Esophagus squamous epithelium (tissue), 5 donors: ENCODE measurements around the gene ZDHHC11B. TPM values are rescaled to one million over a fixed set of nuclear protein-coding genes. Genes with fewer than 3 reads are reported as not detected.
A peak's percentile ranks its signal among the peaks of the same experiment; 100 is the strongest.

Experiments used
- DNase-seq: peaks from one replicate; lab custom pipeline; 2025; lab: John Stamatoyannopoulos, UW
- H3K27ac ChIP-seq, 4 donors: fragments of 200-600 bp; sonication (generic); one replicate each; pipeline ENCODE4 v1.5.1; 2016 to 2019; ENCODE audit warnings: mild to moderate bottlenecking in 1 of 4
- H3K27me3 ChIP-seq, 4 donors: fragments of 200-600 bp; sonication (generic); 1 replicate in 3 of 4; 2 replicates in 1 of 4; pipeline versions ENCODE4 v1.5.1 to v1.6.0; 2017 to 2021; ENCODE audit warnings: antibody characterized with exemption in 1 of 4
- H3K36me3 ChIP-seq, 3 donors: fragments of 200-600 bp; sonication (generic); one replicate each; pipeline ENCODE4 v1.5.1; 2016 to 2019
- H3K4me1 ChIP-seq, 3 donors: fragments of 200-600 bp; sonication (generic); one replicate each; pipeline ENCODE4 v1.5.1; 2017 to 2019
- H3K4me3 ChIP-seq, 4 donors: fragments of 200-600 bp; sonication (generic); 1 replicate in 3 of 4; 2 replicates in 1 of 4; pipeline ENCODE4 v1.5.1; 2016 to 2019; ENCODE audit warnings: mild to moderate bottlenecking in 2 of 4, moderate library complexity in 1 of 4
- H3K9me3 ChIP-seq, 3 donors: fragments of 200-600 bp; sonication (generic); one replicate each; pipeline ENCODE4 v1.5.1; 2016 to 2019
- CTCF ChIP-seq, 6 experiments: fragments of 450-650 bp in 4 of 6; fragments of 200-600 bp in 2 of 6; sonication (generic) in 2 of 6; IDR thresholded peaks; one replicate each; pipeline ENCODE4 v1.5.1; 2016 to 2019; ENCODE audit warnings: antibody characterized with exemption in 6 of 6, mild to moderate bottlenecking in 4 of 6, moderate library complexity in 4 of 6
- POLR2A ChIP-seq, 4 donors: fragments of 450-650 bp; IDR thresholded peaks; one replicate each; pipeline ENCODE4 v1.6.1; 2017; ENCODE audit warnings: antibody characterized with exemption in 4 of 4, mild to moderate bottlenecking in 4 of 4, moderate library complexity in 3 of 4
- WGBS, 2 donors: methylation state at CpG; one replicate each; pipeline ENCODE4 v1.1.5; 2018; 5-methylcytosine and 5-hydroxymethylcytosine counted together
- intact Hi-C: fragments of 100-400 bp; cut with DNase I; formaldehyde crosslinking; loops from one replicate; pipeline ENCODE4 v1.15.0; 2022
- total RNA-seq, 4 donors: library from RNA; depleted of rRNA; stranded (reverse); fragments of >200 nt; gene quantifications; one replicate each; pipeline ENCODE4 v1.1.0, GENCODE V29; 2016
- donor health status: DM: yes; HTN: yes; CAD: no.

The ZDHHC11B gene
- total RNA-seq, 4 donors from 2014 or later = 0.44 to 4.6 (median 2.7) TPM

DNA sequence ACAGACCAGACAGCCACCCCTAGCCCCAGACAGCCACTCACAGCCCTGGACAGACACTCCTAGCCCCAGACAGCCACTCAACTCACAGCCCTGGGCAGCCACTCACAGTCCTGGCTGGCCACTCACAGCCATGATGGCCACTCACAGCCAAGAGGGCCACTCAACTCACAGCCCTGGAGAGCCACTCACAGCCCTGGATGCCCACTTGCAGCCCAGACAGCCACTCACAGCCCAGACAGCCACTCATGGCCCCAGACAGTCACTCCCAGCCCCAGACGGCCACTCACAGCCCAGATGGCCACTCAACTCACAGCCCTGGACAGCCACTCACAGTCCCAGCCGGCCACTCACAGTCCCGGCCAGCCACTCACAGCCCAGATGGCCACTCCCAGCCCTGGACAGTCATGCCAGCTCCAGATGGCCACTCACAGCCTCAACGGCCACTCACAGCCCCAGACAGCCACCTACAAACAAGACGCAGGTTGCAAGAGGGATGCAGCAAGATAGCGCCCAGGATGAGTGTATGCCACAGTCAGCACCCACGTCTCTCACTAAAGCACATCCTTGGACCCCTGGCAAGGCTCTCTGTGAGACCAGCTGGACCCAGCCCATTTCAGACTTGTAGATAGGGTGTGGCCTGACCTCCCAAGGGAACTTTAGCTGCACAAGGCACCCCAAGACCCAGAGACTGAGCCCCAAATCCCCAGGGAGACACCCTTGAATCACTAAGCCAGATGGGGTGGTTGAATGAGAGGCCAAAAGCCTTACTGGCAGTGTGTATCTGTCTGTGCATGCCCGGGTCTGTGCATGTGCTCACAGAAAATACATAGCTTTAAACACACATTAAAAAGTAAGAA is 22.4 kb downstream of the ZDHHC11B start:
- Histone ChIP-seq H3K27me3 (no peaks in the 10 kb centered on the region), H3K27ac (peak overlapping the region; percentile 31 to 73 (median 42)), H3K36me3 (peaks cover 0 to 18% (median 0%) of the 10 kb centered on the region in 3 donors), H3K4me1 (peaks cover 29 to 50% (median 38%) of the 10 kb centered on the region in 3 donors), H3K9me3 (no peaks in the 10 kb centered on the region), H3K4me3 (no peak overlapping the region)
- no peak for DNase-seq
- TF ChIP-seq POLR2A (IDR thresholded peaks at IDR 0.05) = no peak
- TF ChIP-seq CTCF (IDR thresholded peaks at IDR 0.05) = no peak
- intact Hi-C loops = no loop called here
- 56 to 81% methylated on average over 3 to 8 of the region's 8 CpGs for WGBS, 2 donors

DNA sequence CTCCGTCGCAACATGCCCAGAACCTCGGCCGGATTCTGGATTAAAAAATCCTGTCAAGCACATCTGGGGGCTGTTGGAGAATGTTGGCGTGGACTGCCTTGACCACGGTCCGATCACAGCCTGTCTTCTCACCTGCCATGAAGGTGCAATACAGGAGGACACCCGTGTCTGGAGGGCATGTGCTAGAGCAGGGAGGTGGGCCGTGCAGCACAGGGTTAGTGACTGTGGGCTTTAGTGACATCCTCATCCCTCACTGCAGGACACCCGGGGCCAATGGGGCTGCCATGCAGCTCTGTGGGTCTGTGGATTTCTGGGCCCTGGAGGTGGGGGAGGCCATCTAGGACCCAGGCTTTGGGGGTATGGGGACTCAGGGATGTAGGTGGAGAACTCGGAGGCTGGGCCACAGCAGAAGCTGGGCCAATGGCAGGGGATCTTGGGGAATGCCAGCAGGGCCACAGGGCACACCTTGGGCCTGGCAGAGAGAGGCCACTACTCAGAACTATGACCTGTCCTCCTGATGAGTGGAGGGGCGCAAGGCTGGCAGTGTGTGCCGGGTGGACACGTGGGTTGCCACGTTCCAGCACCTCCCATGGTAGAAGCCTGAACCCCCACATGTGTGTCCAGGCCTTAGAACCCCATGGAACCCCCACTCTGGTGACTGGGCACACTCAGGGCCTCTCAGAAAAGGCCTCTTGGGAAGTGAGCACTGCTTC is 23.3 kb downstream of the ZDHHC11B start:
- H3K9me3 ChIP-seq = no peaks in the 10 kb centered on the region
- H3K4me1 ChIP-seq = peaks cover 36 to 58% (median 44%) of the 10 kb centered on the region in 3 donors
- no peak overlapping the region for H3K4me3 ChIP-seq
- TF ChIP-seq CTCF (IDR thresholded peaks at IDR 0.05) (no peak), POLR2A (IDR thresholded peaks at IDR 0.05) (no peak)
- DNase-seq = no peak
- H3K27ac ChIP-seq = no peak overlapping the region
- H3K27me3 ChIP-seq = no peaks in the 10 kb centered on the region
- intact Hi-C loops = no loop called here
- H3K36me3 ChIP-seq = peaks cover 0 to 9% (median 0%) of the 10 kb centered on the region in 3 donors
- whole genome bisulfite sequencing, 2 donors = 86 to 87% methylated on average over 10 to 13 of the region's 15 CpGs

GRCh38 chr5:760363-761058 is 24.0 kb downstream of the ZDHHC11B start:
- intact Hi-C loops = no loop called here
- no peak for TF ChIP-seq POLR2A (IDR thresholded peaks at IDR 0.05)
- no peak for TF ChIP-seq CTCF (IDR thresholded peaks at IDR 0.05)
- Histone ChIP-seq H3K36me3 (peaks cover 0 to 2% (median 0%) of the 10 kb centered on the region in 3 donors), H3K27me3 (no peaks in the 10 kb centered on the region), H3K4me1 (peaks cover 36 to 59% (median 44%) of the 10 kb centered on the region in 3 donors), H3K9me3 (no peaks in the 10 kb centered on the region), H3K27ac (no peak overlapping the region), H3K4me3 (no peak overlapping the region)
- DNase-seq = no peak
- 87 to 97% methylated on average over 18 to 24 of the region's 24 CpGs for WGBS, 2 donors

- DNase-seq = no peak
- no peaks in the 10 kb centered on the region for H3K27me3 ChIP-seq
- H3K9me3 ChIP-seq = no peaks in the 10 kb centered on the region
- no peak for TF ChIP-seq POLR2A (IDR thresholded peaks at IDR 0.05)
- WGBS, 2 donors = 91 to 94% methylated on average over 13 to 17 of the region's 22 CpGs
- intact Hi-C loops = loop anchor here (5.0 kb wide), 1 partner anchor 82 kb away; no protein-coding TSS in a partner anchor
- no peak overlapping the region for H3K4me3 ChIP-seq
- peaks cover 36 to 59% (median 44%) of the 10 kb centered on the region in 3 donors for H3K4me1 ChIP-seq
- H3K36me3 ChIP-seq = no peaks in the 10 kb centered on the region
- H3K27ac ChIP-seq = peak overlapping the region; percentile 53 to 79 (median 74)
Measured at GRCh38 chr5:759781-760362, 24.7 kb downstream of the ZDHHC11B start.
